Coronary artery (tissue), 2 donors: ENCODE data around the gene IL19.
A peak's percentile ranks its signal among the peaks of the same experiment; 100 is the strongest.

Experiments used
- DNase-seq: peaks from one replicate; pipeline ENCODE4 v3.0.0-alpha.2; 2017; ENCODE audit warnings: low spot score
- H3K27ac ChIP-seq, 2 donors: fragments of 200-600 bp; sonication (generic); one replicate each; pipeline ENCODE4 v1.5.1; 2016 to 2019
- H3K4me3 ChIP-seq: fragments of 200-600 bp; sonication (generic); 2 replicates; pipeline ENCODE4 v1.5.1; 2016; ENCODE audit warnings: mild to moderate bottlenecking, moderate library complexity
- CTCF ChIP-seq: fragments of 200-600 bp; sonication (generic); IDR thresholded peaks from one replicate; pipeline ENCODE4 v1.5.1; 2019; ENCODE audit warnings: antibody characterized with exemption

The IL19 gene

GRCh38 chr1:206770531-206771337, at the start of gene IL19:
Gene IL19, plus strand, starts transcription at chr1:206770773. Its CDS starts 65,890 bp downstream, at chr1:206836663.
- TF ChIP-seq CTCF, result no peak
- DNase-seq, result no peak
- Histone ChIP-seq H3K27ac (peak within 1 kb of the TSS in 1 of 2 donors; percentile 73), H3K4me3 (peak within 1 kb of the TSS; percentile 53)

- no peak for DNase-seq
- no peak overlapping the region for H3K4me3 ChIP-seq
- no peak for TF ChIP-seq CTCF
- H3K27ac ChIP-seq, result no peak overlapping the region
Observed at GRCh38 chr1:206721454-206721853, 49.1 kb upstream of the IL19 start.

DNA sequence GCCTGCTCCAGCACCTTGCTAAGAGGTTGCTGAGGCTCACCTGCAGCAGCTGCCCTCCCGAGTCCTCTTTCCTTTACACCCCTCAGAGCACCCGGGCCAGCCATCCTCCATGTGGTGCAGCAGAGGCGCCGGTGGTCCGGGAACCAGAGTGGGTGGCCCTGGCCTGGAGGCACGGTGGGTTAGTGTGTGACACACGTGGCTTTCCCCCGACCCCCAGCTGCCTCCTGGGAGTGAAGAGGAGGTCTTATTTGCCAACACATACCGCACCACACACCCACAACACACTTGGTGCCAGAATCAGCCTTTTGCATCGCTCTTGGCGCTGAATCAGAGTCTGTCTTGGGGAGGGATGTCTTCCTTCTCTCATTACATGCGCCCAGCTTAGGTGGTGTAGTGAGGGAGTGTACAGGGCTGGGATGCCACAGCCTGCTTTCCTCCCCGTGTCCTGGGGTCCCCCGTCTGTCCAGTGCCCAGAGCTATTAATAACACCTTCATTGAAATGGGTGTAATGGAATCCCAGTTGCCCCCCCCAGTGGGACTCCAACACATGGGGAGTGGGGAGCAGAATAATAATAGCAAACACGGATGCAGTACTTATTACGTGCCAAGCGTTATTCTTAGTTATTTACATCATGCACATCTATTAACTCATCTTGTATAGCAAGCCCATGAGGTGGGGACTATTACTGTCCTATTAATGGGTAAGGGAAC, 47.7 kb upstream of the IL19 start:
- DNase-seq, result peak; percentile 70
- no peak for TF ChIP-seq CTCF
- peak overlapping the region in 1 of 2 donors; percentile 79 for H3K27ac ChIP-seq
- H3K4me3 ChIP-seq, result no peak overlapping the region

DNA sequence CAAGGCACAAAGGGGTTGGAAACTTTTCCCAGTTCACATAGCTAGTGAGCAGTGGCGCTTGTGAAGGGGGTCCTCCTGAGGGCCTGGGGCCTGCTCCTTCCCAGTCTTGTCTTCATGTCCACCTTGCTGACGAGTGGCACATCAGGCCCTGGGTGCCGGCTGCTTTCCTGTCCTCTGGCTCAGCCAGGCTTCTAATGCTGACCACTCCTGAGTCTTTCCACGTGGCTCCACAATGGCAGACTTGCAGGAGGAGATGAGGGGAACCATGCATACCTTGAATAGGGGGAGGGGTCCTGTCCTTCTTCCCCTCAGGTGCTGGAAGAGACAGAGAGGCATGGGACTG, 47.1 kb upstream of the IL19 start:
- H3K27ac ChIP-seq, result peak overlapping the region; percentile 57 to 79

DNA sequence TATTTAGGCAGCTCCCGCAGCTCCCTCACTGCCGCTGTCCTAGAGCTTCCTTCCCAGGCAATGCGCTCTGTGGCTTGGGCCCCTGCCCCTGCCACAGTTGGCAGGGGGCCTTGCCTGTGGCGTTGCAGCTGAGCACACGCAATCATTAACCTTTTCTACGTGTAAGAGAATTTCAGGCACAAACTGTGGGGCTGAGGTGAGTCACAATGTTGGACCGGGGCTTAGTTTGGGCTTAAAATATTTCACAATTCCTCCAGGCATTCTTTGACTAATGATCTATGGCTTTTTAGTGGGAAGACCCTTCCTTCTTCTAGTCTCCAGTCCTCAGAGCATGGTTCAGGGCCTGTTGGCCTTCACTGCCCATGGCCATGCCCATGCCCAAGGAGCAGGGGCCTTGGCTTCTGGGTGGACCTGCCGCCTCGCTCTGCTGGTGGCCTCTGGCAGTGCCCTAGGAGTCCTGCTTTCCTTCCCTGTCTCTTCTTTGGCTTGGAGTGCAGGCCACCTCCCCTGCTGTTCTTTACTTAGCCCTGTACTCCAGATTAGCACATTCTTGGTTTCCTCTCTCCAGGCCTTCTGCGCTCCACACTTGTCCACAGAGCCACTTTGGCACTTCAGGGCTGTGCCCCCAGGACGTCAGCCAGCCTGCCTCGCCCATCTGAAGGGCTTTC, 46.6 kb upstream of the IL19 start:
- DNase-seq, result peak; percentile 82
- Histone ChIP-seq H3K4me3 (peak overlapping the region; percentile 19), H3K27ac (peak overlapping the region; percentile 57 to 79)
- TF ChIP-seq CTCF, result no peak

More for the DNA sequence above, 47.1 kb upstream of the IL19 start:
- TF ChIP-seq CTCF, result no peak
- DNase-seq, result no peak
- H3K4me3 ChIP-seq, result peak overlapping the region; percentile 19

DNA sequence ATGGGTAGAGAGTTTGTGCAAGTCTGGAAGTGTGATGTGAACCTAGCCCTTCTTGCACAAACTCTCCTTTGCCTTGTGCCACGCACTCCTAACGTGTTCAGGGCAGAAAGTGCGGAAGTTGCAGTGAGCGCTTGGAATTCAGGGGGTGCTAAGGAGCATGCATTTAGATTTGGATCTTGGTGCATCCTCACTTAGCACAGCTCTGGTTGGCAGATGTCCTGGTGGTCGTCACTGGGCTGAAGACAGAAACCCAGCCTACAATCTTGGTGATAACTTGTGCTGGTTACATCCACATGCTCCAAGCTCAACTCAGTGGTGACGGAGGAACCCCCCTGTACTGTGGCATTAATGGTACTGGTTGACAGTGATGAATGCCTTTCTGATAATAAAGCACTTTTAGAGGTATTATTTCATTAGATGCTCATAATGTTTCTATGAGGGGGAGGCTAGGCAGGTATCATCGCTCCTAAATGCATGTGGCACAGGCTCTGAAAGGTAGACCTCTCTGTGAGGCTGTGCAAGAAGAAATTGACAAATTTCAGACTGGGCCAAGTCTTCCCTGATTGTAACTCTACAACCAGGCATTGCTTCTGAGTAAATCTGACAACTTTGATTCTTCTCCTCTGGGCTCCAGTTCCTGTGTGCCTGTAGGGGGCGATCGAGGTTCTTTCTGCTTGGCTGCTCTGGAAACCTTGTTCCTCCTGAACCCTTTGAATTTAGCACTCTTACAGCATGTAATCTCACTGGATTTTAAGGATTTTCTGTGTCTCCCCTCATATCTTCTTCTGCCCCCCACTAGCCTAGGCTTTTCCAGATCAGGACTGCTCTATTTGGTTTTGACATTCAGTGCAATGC, 45.2 kb upstream of the IL19 start:
- no peak for TF ChIP-seq CTCF
- H3K4me3 ChIP-seq, result no peak overlapping the region
- H3K27ac ChIP-seq, result no peak overlapping the region
- peak; percentile 55 for DNase-seq
